ENCODE data around the gene ATP8B1. TPM values are rescaled to one million over a fixed set of nuclear protein-coding genes. Genes with fewer than 3 reads are reported as not detected.

The ATP8B1 gene
- total and polyA plus RNA-seq, 8 donors: 16.4 to 26.6 (median 19.1) TPM

DNA sequence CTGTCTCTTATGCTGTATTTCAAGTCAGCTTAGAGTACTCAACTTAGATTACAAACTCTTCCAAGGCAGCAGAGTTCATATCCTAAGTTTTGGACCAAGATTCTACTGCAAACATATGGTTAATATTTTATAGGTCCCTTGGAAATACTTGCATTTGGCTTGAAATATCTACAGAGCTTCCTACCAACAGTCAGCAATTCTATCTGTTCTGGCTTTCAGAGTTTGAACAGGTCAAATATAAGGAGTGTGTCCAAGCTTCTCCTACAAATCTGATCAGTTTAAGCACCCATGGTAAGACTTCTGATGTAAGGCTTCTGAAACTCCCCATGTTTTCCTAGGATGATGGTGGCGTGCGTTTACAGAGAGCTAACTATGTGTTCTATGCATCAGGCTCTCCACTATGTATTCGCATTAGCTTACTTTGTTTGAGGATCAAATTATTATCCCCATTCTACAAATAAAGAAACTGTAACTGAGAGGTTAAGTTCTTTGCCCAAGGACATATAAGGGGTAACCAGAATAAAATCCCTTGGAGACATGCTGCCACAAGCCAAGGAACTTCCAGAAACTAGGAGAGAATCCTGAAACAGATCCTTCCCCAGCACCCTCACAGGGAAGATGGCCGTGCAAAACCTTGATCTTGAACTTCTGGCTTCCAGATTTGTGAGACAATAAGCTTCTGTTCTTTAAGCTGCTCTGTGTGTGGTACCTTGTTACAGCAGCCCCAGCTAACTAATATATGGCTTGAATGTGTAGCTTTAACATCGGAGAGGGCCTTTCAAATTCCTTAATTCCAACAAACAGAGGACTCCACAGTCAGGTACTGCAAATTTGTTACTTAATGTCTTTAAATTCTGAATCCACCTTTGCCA, 55.1 kb downstream of the ATP8B1 start:
- Histone ChIP-seq H3K4me1 (peaks cover 4 to 18% of the 10 kb centered on the region in 2 donors), H3K27ac (peak overlapping the region in 1 of 2 donors; percentile 34), H3K36me3 (no peaks in the 10 kb centered on the region), H3K27me3 (no peaks in the 10 kb centered on the region), H3K9me3 (no peaks in the 10 kb centered on the region), H3K4me3 (no peak overlapping the region)
- TF ChIP-seq, protein P1, sequence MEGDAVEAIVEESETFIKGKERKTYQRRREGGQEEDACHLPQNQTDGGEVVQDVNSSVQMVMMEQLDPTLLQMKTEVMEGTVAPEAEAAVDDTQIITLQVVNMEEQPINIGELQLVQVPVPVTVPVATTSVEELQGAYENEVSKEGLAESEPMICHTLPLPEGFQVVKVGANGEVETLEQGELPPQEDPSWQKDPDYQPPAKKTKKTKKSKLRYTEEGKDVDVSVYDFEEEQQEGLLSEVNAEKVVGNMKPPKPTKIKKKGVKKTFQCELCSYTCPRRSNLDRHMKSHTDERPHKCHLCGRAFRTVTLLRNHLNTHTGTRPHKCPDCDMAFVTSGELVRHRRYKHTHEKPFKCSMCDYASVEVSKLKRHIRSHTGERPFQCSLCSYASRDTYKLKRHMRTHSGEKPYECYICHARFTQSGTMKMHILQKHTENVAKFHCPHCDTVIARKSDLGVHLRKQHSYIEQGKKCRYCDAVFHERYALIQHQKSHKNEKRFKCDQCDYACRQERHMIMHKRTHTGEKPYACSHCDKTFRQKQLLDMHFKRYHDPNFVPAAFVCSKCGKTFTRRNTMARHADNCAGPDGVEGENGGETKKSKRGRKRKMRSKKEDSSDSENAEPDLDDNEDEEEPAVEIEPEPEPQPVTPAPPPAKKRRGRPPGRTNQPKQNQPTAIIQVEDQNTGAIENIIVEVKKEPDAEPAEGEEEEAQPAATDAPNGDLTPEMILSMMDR (IDR thresholded peaks at IDR 0.05): no peak
- intact Hi-C loops (cut with DNase I): no loop called here
- DNase-seq (no peak), ATAC-seq (no peak)

DNA sequence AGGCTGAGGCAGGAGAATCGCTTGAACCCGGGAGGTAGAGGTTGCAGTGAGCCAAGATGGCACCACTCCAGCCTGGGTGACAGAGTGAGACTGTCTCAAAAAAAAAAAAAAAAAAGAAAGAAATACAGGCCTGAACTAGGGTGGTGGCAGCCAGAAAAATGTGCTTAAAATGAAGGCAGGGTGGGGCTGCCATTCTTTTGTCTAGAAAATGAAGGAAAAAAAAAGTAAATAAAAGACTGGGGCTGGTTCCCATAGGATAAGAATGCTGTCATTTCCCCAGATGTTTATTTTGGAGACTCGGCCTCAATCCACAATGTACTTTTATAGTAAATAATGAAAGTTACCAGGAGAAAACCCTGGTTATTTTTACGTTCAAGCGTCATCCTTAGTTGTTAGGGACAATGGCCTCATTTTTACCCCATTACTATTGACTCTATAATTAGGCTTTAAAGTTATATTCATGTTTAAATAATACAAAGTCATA, 58.9 kb downstream of the ATP8B1 start:
- intact Hi-C loops (cut with DNase I): no loop called here
- Histone ChIP-seq H3K4me1 (peaks cover 4 to 17% of the 10 kb centered on the region in 2 donors), H3K36me3 (no peaks in the 10 kb centered on the region), H3K27me3 (no peaks in the 10 kb centered on the region), H3K4me3 (no peak overlapping the region), H3K27ac (peak overlapping the region in 1 of 2 donors; percentile 54), H3K9me3 (peaks cover 0 to 8% of the 10 kb centered on the region in 2 donors)
- DNase-seq: peak in 1 of 4 donors; percentile 33
- no peak for ATAC-seq
- TF ChIP-seq, protein P1 (IDR thresholded peaks at IDR 0.05): no peak

DNA sequence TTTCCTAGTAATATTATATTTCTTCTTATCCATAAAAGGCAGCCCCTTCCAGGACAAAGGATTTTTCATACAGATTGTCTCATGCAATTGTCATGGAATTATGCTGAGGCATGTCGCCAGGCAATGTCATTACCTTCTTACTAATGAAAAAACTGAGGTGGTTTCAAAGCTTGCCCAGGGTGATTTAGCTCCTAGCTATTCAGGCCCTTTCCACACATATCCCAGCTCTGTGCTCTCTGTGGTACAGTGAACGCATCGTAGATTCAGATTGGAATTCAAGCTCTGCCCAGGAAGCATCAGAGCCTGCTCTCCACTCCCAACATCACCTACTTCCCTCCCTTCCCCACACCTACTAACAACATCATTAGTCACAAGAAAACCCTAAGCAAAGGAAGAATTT, 60.1 kb downstream of the ATP8B1 start:
- H3K36me3 ChIP-seq: no peaks in the 10 kb centered on the region
- intact Hi-C loops (cut with DNase I): no loop called here
- H3K4me3 ChIP-seq: no peak overlapping the region
- H3K4me1 ChIP-seq: peaks cover 0 to 7% of the 10 kb centered on the region in 2 donors
- H3K27me3 ChIP-seq: no peaks in the 10 kb centered on the region
- no peak overlapping the region for H3K27ac ChIP-seq
- DNase-seq (no peak), ATAC-seq (no peak)
- TF ChIP-seq, protein P1 (IDR thresholded peaks at IDR 0.05): no peak
- peaks cover 0 to 8% of the 10 kb centered on the region in 2 donors for H3K9me3 ChIP-seq

DNA sequence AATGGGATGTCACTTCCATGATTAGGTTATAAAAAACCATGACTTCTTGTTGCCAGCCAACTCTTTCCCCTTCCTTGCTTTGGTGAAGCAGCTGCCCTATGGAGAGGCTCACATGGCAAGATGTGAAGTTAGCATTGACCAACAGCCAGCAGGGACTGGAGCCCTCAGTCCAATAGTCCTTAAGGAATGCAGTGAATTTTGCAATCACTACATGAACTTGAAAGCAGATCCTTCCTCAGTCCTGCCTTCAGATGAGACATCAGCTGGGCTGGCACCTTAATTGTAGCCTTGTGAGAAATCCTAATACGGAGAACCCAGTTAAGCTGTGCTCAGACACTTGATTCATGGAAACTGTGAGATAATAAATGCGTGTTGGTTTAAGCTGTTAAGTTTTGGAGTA, 61.8 kb downstream of the ATP8B1 start:
- TF ChIP-seq, protein P1 (IDR thresholded peaks at IDR 0.05): no peak
- DNase-seq: no peak
- no peak overlapping the region for H3K4me3 ChIP-seq
- H3K27me3 ChIP-seq: no peaks in the 10 kb centered on the region
- no peak overlapping the region for H3K27ac ChIP-seq
- no peak for ATAC-seq
- H3K9me3 ChIP-seq: peaks cover 0 to 8% of the 10 kb centered on the region in 2 donors
- H3K4me1 ChIP-seq: peaks cover 5 to 16% of the 10 kb centered on the region in 2 donors
- intact Hi-C loops (cut with DNase I): no loop called here
- H3K36me3 ChIP-seq: no peaks in the 10 kb centered on the region

DNA sequence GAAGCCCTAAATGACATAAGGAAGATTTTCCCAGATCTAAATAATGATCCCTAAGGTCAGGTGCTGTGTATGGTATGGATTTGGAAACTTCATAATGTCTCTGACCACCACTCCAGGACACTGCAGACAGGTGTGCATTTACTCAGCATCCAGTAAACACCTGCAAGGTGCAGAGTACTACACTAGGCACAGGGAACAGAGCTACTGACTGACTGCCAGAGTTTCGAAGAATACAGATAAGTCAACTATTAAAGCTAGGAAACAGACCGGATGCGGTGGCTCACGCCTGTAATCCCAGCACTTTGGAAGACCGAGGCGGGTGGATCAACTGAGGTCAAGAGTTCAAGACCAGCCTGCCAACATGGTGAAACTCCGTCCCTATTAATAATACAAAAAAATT, 65.0 kb downstream of the ATP8B1 start:
- TF ChIP-seq, protein P1 (IDR thresholded peaks at IDR 0.05): no peak
- peaks cover 5 to 16% of the 10 kb centered on the region in 2 donors for H3K4me1 ChIP-seq
- H3K4me3 ChIP-seq: no peak overlapping the region
- intact Hi-C loops (cut with DNase I): no loop called here
- no peaks in the 10 kb centered on the region for H3K27me3 ChIP-seq
- H3K36me3 ChIP-seq: no peaks in the 10 kb centered on the region
- H3K27ac ChIP-seq: peak overlapping the region; percentile 65 to 70
- DNase-seq (no peak), ATAC-seq (peak; percentile 32)
- peaks cover 0 to 8% of the 10 kb centered on the region in 2 donors for H3K9me3 ChIP-seq

All from left lung (tissue), 10 donors.